IMR-90 (cell line): Measurements from ENCODE around the gene NFX1. TPM values are rescaled to one million over a fixed set of nuclear protein-coding genes. Genes with fewer than 3 reads are reported as not detected.

ENCODE experiments used
- ATAC-seq: fragments of 200-7000 bp; cut with Tn5 transposase; 2 replicates; pipeline ENCODE4 v1.9.1; 2020; ENCODE audit warnings: low read depth, mild to moderate bottlenecking, moderate library complexity
- BruUV-seq: library from RNA; stranded (reverse); fragments of 400-500 nt; replicated peaks from 2 replicates; lab custom pipeline; 2021; lab: Mats Ljungman, UMichigan
- CTCF ChIA-PET: fragments of 300-600 bp; formaldehyde crosslinking; extraction: SDS; loops from one replicate; lab custom pipeline; 2021; ENCODE audit warnings: antibody characterized with exemption; lab: Yijun Ruan, JAX
- POLR2A ChIA-PET: fragments of 300-600 bp; sonication (Branson Sonifier 250); formaldehyde crosslinking; loops from one replicate; lab custom pipeline; 2022; ENCODE audit warnings: antibody characterized with exemption; ENCODE audit not compliant: unreplicated experiment; lab: Charles Lee
- DNase-seq: peaks from one replicate; pipeline ENCODE4 v3.0.0; 2013
- H2AFZ ChIP-seq: replicated peaks from 2 replicates; pipeline ENCODE3; 2013; ENCODE audit warnings: low read length, mild to moderate bottlenecking; ENCODE audit not compliant: poor library complexity
- H2AK5ac ChIP-seq: 2 replicates; pipeline ENCODE4 v1.6.1; 2013; ENCODE audit warnings: low read depth, low read length, inconsistent platforms
- H2AK9ac ChIP-seq: replicated peaks from 2 replicates; pipeline ENCODE3; 2013; ENCODE audit warnings: mild to moderate bottlenecking, low read depth, low read length, moderate library complexity; ENCODE audit not compliant: poor library complexity
- H2BK120ac ChIP-seq: 2 replicates; pipeline ENCODE4 v1.6.1; 2013; ENCODE audit warnings: low read depth, low read length, inconsistent platforms
- H2BK15ac ChIP-seq: 3 replicates; pipeline ENCODE4 v1.6.1; 2013; ENCODE audit warnings: low read depth, low read length, inconsistent platforms
- H2BK20ac ChIP-seq: 2 replicates; pipeline ENCODE4 v1.6.1; 2013; ENCODE audit warnings: low read depth, mild to moderate bottlenecking, inconsistent platforms, low read length, moderate library complexity
- H2BK5ac ChIP-seq: 2 replicates; pipeline ENCODE4 v1.6.1; 2013; ENCODE audit warnings: mild to moderate bottlenecking, low read depth, low read length, inconsistent platforms; ENCODE audit not compliant: poor library complexity, severe bottlenecking
- H3K14ac ChIP-seq: replicated peaks from 2 replicates; pipeline ENCODE4 v1.6.1; 2013; ENCODE audit warnings: low read depth, low read length, inconsistent platforms
- H3K18ac ChIP-seq: 2 replicates; pipeline ENCODE4 v1.6.1; 2013; ENCODE audit warnings: low read depth, low read length, control low read depth
- H3K23ac ChIP-seq: 2 replicates; pipeline ENCODE4 v1.6.1; 2013; ENCODE audit warnings: low read depth, low read length, inconsistent platforms
- H3K27ac ChIP-seq: 2 replicates; pipeline ENCODE4 v1.5.1; 2013; ENCODE audit warnings: mild to moderate bottlenecking, control low read depth, low read length; ENCODE audit not compliant: insufficient read depth
- H3K27me3 ChIP-seq: 2 replicates; pipeline ENCODE4 v1.6.1; 2013; ENCODE audit warnings: low read length; ENCODE audit not compliant: control insufficient read depth, insufficient read depth
- H3K36me3 ChIP-seq: 2 replicates; pipeline ENCODE4 v1.6.1; 2013; ENCODE audit warnings: low read length, mixed read lengths; ENCODE audit not compliant: control insufficient read depth, insufficient read depth
- H3K4ac ChIP-seq: 2 replicates; pipeline ENCODE4 v1.6.1; 2013; ENCODE audit warnings: low read depth, low read length, inconsistent platforms
- H3K4me1 ChIP-seq: 2 replicates; pipeline ENCODE4 v1.6.1; 2013; ENCODE audit warnings: low read length, mixed read lengths; ENCODE audit not compliant: control insufficient read depth, insufficient read depth
- H3K4me2 ChIP-seq: 2 replicates; pipeline ENCODE4 v1.6.1; 2013; ENCODE audit warnings: low read depth, mild to moderate bottlenecking, control low read depth, low read length, moderate library complexity
- H3K4me3 ChIP-seq: 2 replicates; pipeline ENCODE4 v1.5.1; 2013; ENCODE audit warnings: low read depth, mild to moderate bottlenecking, control low read depth, low read length, moderate library complexity; ENCODE audit not compliant: insufficient read depth
- H3K56ac ChIP-seq: 2 replicates; pipeline ENCODE4 v1.6.1; 2013; ENCODE audit warnings: low read length, inconsistent platforms; ENCODE audit not compliant: insufficient read depth; ENCODE audit errors: extremely low read depth
- H3K79me1 ChIP-seq, 2 experiments: 2 replicates each; pipeline ENCODE4 v1.6.1; 2013; ENCODE audit warnings: low read length in 2 of 2, inconsistent platforms in 1 of 2, low read depth in 1 of 2
- H3K9ac ChIP-seq: 2 replicates; pipeline ENCODE4 v1.6.1; 2013; ENCODE audit warnings: low read depth, low read length, control low read depth
- H3K9me1 ChIP-seq: 2 replicates; pipeline ENCODE4 v1.6.1; 2013; ENCODE audit warnings: low read length, inconsistent platforms; ENCODE audit not compliant: insufficient read depth
- H3K9me3 ChIP-seq: 2 replicates; pipeline ENCODE4 v1.6.1; 2013; ENCODE audit warnings: low read length; ENCODE audit not compliant: control insufficient read depth, insufficient read depth
- H4K20me1 ChIP-seq: 2 replicates; pipeline ENCODE4 v1.6.1; 2013; ENCODE audit warnings: low read length, inconsistent platforms; ENCODE audit not compliant: insufficient read depth
- H4K5ac ChIP-seq: 2 replicates; pipeline ENCODE4 v1.6.1; 2013; ENCODE audit warnings: mild to moderate bottlenecking, low read depth, low read length, control low read depth
- H4K8ac ChIP-seq, 2 experiments: 2 replicates each; pipeline ENCODE4 v1.6.1; 2013; ENCODE audit warnings: low read depth in 2 of 2, low read length in 2 of 2, control low read depth in 1 of 2, inconsistent platforms in 1 of 2
- H4K91ac ChIP-seq: 2 replicates; pipeline ENCODE4 v1.6.1; 2013; ENCODE audit warnings: low read depth, low read length, inconsistent platforms; ENCODE audit not compliant: insufficient read depth
- BHLHE40 ChIP-seq: fragments of 150-350 bp; IDR thresholded peaks from 2 replicates; pipeline ENCODE4 v1.6.1; 2016; ENCODE audit warnings: mild to moderate bottlenecking, low read depth, low read length
- CHD1 ChIP-seq: IDR thresholded peaks from 2 replicates; pipeline ENCODE4 v1.6.1; 2012; ENCODE audit warnings: low read depth, low read length, improper control_type of control experiment
- FOS ChIP-seq: fragments of 150-350 bp; IDR thresholded peaks from 2 replicates; pipeline ENCODE4 v1.6.1; 2016; ENCODE audit warnings: low read depth, low read length
- NFE2L2 ChIP-seq: fragments of 150-350 bp; IDR thresholded peaks from 2 replicates; pipeline ENCODE4 v1.6.1; 2016; ENCODE audit warnings: low read depth, mild to moderate bottlenecking, low read length
- POLR2A ChIP-seq: IDR thresholded peaks from 2 replicates; pipeline ENCODE4 v1.6.1; 2012; ENCODE audit warnings: mild to moderate bottlenecking, low read depth, low read length
- RCOR1 ChIP-seq: IDR thresholded peaks from 2 replicates; pipeline ENCODE4 v1.6.1; 2012; ENCODE audit warnings: mild to moderate bottlenecking, low read length, improper control_type of control experiment; ENCODE audit not compliant: insufficient replicate concordance
- RFX5 ChIP-seq: IDR thresholded peaks from 2 replicates; pipeline ENCODE4 v1.8.0; 2012; ENCODE audit warnings: low read depth, mild to moderate bottlenecking, low read length, moderate library complexity
- SMC3 ChIP-seq: fragments of 150-350 bp; IDR thresholded peaks from 2 replicates; pipeline ENCODE4 v1.6.1; 2016; ENCODE audit warnings: low read depth, mild to moderate bottlenecking, antibody characterized with exemption, low read length, moderate library complexity
- WGBS, 2 experiments: methylation state at CpG; one replicate each; pipeline versions ENCODE4 v1.1.5 to v1.1.7; 2013; ENCODE audit warnings: missing lambda C conversion rate in 2 of 2; ENCODE audit not compliant: insufficient read length in 1 of 2; ENCODE audit errors: extremely low coverage in 2 of 2; 5-methylcytosine and 5-hydroxymethylcytosine counted together
- dilution Hi-C: fragments of 300-500 bp; cut with HindIII; formaldehyde crosslinking; loops from one replicate; pipeline ENCODE4 v1.14.3; 2018; ENCODE audit warnings: low sequenced_read_pairs; ENCODE audit not compliant: unreplicated experiment
- in situ Hi-C: fragments of 300-500 bp; cut with MboI; formaldehyde crosslinking; loops from 3 replicates; pipeline ENCODE4 v1.14.3; 2019; ENCODE audit warnings: low sequenced_read_pairs, inconsistent platforms, mixed read lengths
- intact Hi-C: fragments of 100-400 bp; cut with micrococcal nuclease; formaldehyde crosslinking; loops from 2 replicates; pipeline ENCODE4 v1.10.0; 2022
- polyA plus RNA-seq, 3 experiments: library from polyadenylated mRNA; depleted of rRNA; stranded (reverse); fragments of >200 nt; gene quantifications; 2 replicates each; pipeline ENCODE4 v1.2.3, GENCODE V29; 2012; ENCODE audit warnings: low replicate concordance in 1 of 3
- total RNA-seq: library from RNA; depleted of rRNA; stranded (reverse); fragments of >200 nt; gene quantifications from 2 replicates; pipeline ENCODE4 v1.2.3, GENCODE V29; 2012
- TF ChIP-seq, protein P1 (sequence below): conservative IDR thresholded peaks from 2 replicates; pipeline ENCODE4 v1.5.1; 2012; ENCODE audit warnings: mild to moderate bottlenecking, low read depth, low read length, improper control_type of control experiment
- TF ChIP-seq, protein P2 (sequence below): fragments of 150-350 bp; IDR thresholded peaks from 2 replicates; pipeline ENCODE4 v1.6.1; 2017; ENCODE audit warnings: mild to moderate bottlenecking, antibody characterized with exemption, low read length, low read depth
- TF ChIP-seq, protein P3 (sequence below): fragments of 150-350 bp; IDR thresholded peaks from 2 replicates; pipeline ENCODE4 v1.6.1; 2016; ENCODE audit warnings: low read depth, mild to moderate bottlenecking, low read length, moderate library complexity, borderline replicate concordance

Gene NFX1
- total and polyA plus RNA-seq, 2 of the 4 experiments (the other 2 are of a cell fraction): 27.0 to 36.0 TPM

DNA sequence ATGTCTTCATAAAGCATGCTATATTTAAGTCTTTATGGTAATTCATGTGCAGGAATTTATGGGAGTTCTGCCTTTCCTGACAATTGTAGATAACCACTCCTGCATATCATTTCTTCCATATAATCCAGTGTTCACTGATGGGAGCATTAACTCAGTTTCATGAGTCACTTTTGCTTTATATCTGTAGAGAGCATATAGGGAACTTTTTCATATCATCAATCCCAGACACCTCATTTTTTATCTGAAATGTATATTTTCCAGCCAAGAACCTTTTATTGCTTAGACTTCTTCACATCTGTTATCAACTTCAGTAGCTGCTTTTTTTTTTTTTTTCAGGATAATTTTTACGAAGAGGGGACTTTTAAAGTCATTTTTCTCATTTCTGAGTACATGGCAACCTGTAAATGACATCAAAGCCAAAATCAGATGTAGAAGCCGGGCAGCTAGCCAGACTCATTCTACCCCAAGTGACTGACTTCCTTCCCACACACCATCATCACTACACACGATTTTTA lies 41.1 kb downstream of the NFX1 start:
- in situ Hi-C loops (no loop called here), intact Hi-C loops (no loop called here), dilution Hi-C loops (no loop called here)
- TF ChIP-seq FOS (no peak), RFX5 (no peak), CHD1 (no peak), POLR2A (no peak), RCOR1 (no peak), SMC3 (no peak), BHLHE40 (no peak), NFE2L2 (no peak)
- TF ChIP-seq, protein P1, sequence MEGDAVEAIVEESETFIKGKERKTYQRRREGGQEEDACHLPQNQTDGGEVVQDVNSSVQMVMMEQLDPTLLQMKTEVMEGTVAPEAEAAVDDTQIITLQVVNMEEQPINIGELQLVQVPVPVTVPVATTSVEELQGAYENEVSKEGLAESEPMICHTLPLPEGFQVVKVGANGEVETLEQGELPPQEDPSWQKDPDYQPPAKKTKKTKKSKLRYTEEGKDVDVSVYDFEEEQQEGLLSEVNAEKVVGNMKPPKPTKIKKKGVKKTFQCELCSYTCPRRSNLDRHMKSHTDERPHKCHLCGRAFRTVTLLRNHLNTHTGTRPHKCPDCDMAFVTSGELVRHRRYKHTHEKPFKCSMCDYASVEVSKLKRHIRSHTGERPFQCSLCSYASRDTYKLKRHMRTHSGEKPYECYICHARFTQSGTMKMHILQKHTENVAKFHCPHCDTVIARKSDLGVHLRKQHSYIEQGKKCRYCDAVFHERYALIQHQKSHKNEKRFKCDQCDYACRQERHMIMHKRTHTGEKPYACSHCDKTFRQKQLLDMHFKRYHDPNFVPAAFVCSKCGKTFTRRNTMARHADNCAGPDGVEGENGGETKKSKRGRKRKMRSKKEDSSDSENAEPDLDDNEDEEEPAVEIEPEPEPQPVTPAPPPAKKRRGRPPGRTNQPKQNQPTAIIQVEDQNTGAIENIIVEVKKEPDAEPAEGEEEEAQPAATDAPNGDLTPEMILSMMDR: no peak
- TF ChIP-seq, protein P2, sequence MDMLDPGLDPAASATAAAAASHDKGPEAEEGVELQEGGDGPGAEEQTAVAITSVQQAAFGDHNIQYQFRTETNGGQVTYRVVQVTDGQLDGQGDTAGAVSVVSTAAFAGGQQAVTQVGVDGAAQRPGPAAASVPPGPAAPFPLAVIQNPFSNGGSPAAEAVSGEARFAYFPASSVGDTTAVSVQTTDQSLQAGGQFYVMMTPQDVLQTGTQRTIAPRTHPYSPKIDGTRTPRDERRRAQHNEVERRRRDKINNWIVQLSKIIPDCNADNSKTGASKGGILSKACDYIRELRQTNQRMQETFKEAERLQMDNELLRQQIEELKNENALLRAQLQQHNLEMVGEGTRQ: no peak
- TF ChIP-seq, protein P3, sequence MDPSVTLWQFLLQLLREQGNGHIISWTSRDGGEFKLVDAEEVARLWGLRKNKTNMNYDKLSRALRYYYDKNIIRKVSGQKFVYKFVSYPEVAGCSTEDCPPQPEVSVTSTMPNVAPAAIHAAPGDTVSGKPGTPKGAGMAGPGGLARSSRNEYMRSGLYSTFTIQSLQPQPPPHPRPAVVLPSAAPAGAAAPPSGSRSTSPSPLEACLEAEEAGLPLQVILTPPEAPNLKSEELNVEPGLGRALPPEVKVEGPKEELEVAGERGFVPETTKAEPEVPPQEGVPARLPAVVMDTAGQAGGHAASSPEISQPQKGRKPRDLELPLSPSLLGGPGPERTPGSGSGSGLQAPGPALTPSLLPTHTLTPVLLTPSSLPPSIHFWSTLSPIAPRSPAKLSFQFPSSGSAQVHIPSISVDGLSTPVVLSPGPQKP: no peak
- no TSS peak for BruUV-seq
- Histone ChIP-seq H2BK120ac (peak overlapping the region; percentile 64), H4K8ac (peak overlapping the region; percentile 5 to 74; a peak in 2 of 4 replicates), H4K91ac (peak overlapping the region; percentile 74; the same call in 1 of the 2 replicates), H2AK5ac (peak overlapping the region; percentile 81), H3K14ac (peak overlapping the region; percentile 47), H3K4ac (peak overlapping the region; percentile 68), H2BK15ac (peak overlapping the region; percentile 80; the same call in 1 of the 3 replicates), H2BK20ac (peak overlapping the region; percentile 18), H3K4me2 (no peak overlapping the region), H4K20me1 (no peaks in the 10 kb centered on the region), H3K36me3 (peaks cover 20% of the 10 kb centered on the region), H3K18ac (peak overlapping the region; percentile 60; the same call in 1 of the 2 replicates), H2AFZ (no peak overlapping the region), H2AK9ac (no peak overlapping the region), H3K9ac (no peak overlapping the region), H3K9me3 (no peaks in the 10 kb centered on the region), H3K27me3 (no peaks in the 10 kb centered on the region), H3K56ac (no peak overlapping the region), H3K9me1 (0 out of 2 replicates have a peak, but pooled peaks cover 10% of the 10 kb centered on the region), H3K4me3 (no peak overlapping the region), H2BK5ac (peak overlapping the region; percentile 96), H3K4me1 (peaks cover 17% of the 10 kb centered on the region), H4K5ac (peak overlapping the region; percentile 59; the same call in 1 of the 2 replicates), H3K79me1 (peaks cover 11 to 32% of the 10 kb centered on the region in 2 experiments), H3K23ac (peak overlapping the region; percentile 48; the same call in 1 of the 2 replicates), H3K27ac (peak overlapping the region; percentile 67)
- CTCF ChIA-PET: interaction anchor here (0.6 to 1.7 kb wide), 2 partner anchors 16 to 135 kb away, joined by 3 read pairs; no protein-coding TSS in a partner anchor
- WGBS, 2 experiments: no CpG with 5 or more reads among the region's 3 CpGs
- POLR2A ChIA-PET: no interaction called here
- ATAC-seq: no peak
- DNase-seq: peak; percentile 55
